ENCODE results near the gene MAD1L1. TPM values are rescaled to one million over a fixed set of nuclear protein-coding genes. Genes with fewer than 3 reads are reported as not detected.

MAD1L1 gene
- total and polyA plus RNA-seq, 2 of the 4 experiments (the other 2 are of a cell fraction): 29.0 to 40.9 TPM

DNA sequence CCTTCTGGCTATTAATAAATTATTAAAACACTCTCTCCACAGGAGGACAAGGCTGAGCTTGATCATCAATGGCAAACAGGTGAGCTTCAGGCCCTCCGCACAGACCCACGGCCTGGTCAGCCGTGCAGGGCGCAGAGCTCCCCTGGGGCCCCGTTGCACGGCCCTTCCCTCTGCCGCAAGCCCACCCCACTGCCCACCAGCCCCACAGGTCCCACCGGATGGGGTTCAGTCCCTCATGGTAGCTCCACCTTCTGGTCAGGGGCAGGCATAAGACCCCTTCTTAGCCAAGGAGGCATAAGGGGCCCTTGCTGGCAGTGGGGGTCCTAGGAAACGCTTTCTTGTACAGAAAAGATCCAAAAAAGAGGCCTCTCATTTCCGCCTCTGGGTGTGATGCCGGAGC, 84.6 kb downstream of the MAD1L1 start:
- H2AK9ac ChIP-seq (replicated peaks; ENCODE audit: low read depth, low read length, poor library complexity): no peak overlapping the region
- in situ Hi-C loops (cut with MboI; ENCODE audit: low sequenced_read_pairs): no loop called here

More for the DNA sequence above, 84.6 kb downstream of the MAD1L1 start:
- H3K4me1 ChIP-seq (ENCODE audit: control insufficient read depth, insufficient read depth, low read length): no peaks in the 10 kb centered on the region; the same call in 1 of the 2 replicates
- H2AFZ ChIP-seq (replicated peaks; ENCODE audit: low read length, poor library complexity): no peak overlapping the region
- no peak overlapping the region for H3K23ac ChIP-seq (ENCODE audit: low read depth, low read length)
- H3K36me3 ChIP-seq (ENCODE audit: control insufficient read depth, insufficient read depth, low read length): peaks cover 18% of the 10 kb centered on the region; the same call in 1 of the 2 replicates
- dilution Hi-C loops (cut with HindIII; ENCODE audit: low sequenced_read_pairs, unreplicated experiment) (no loop called here), intact Hi-C loops (cut with micrococcal nuclease) (no loop called here)
- no peak overlapping the region for H3K9ac ChIP-seq (ENCODE audit: low read depth, low read length)
- no peak overlapping the region for H4K91ac ChIP-seq (ENCODE audit: insufficient read depth, low read depth, low read length)
- no peak overlapping the region for H2AK5ac ChIP-seq (ENCODE audit: low read depth, low read length)
- H3K9me3 ChIP-seq (ENCODE audit: control insufficient read depth, insufficient read depth, low read length): no peaks in the 10 kb centered on the region
- no peak overlapping the region for H3K4me2 ChIP-seq (ENCODE audit: low read depth, low read length)
- TF ChIP-seq NFE2L2 (IDR thresholded peaks at IDR 0.05; ENCODE audit: low read depth, low read length): no peak
- TF ChIP-seq, protein P1, sequence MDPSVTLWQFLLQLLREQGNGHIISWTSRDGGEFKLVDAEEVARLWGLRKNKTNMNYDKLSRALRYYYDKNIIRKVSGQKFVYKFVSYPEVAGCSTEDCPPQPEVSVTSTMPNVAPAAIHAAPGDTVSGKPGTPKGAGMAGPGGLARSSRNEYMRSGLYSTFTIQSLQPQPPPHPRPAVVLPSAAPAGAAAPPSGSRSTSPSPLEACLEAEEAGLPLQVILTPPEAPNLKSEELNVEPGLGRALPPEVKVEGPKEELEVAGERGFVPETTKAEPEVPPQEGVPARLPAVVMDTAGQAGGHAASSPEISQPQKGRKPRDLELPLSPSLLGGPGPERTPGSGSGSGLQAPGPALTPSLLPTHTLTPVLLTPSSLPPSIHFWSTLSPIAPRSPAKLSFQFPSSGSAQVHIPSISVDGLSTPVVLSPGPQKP (IDR thresholded peaks at IDR 0.05; ENCODE audit: borderline replicate concordance, low read depth, low read length): no peak
- no peak for TF ChIP-seq FOS (IDR thresholded peaks at IDR 0.05; ENCODE audit: low read depth, low read length)
- no peak for TF ChIP-seq CHD1 (IDR thresholded peaks at IDR 0.05; ENCODE audit: low read depth, low read length)
- no peak for TF ChIP-seq RCOR1 (IDR thresholded peaks at IDR 0.05; ENCODE audit: insufficient replicate concordance, low read length)
- TF ChIP-seq, protein P2, sequence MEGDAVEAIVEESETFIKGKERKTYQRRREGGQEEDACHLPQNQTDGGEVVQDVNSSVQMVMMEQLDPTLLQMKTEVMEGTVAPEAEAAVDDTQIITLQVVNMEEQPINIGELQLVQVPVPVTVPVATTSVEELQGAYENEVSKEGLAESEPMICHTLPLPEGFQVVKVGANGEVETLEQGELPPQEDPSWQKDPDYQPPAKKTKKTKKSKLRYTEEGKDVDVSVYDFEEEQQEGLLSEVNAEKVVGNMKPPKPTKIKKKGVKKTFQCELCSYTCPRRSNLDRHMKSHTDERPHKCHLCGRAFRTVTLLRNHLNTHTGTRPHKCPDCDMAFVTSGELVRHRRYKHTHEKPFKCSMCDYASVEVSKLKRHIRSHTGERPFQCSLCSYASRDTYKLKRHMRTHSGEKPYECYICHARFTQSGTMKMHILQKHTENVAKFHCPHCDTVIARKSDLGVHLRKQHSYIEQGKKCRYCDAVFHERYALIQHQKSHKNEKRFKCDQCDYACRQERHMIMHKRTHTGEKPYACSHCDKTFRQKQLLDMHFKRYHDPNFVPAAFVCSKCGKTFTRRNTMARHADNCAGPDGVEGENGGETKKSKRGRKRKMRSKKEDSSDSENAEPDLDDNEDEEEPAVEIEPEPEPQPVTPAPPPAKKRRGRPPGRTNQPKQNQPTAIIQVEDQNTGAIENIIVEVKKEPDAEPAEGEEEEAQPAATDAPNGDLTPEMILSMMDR (conservative IDR thresholded peaks at IDR 0.05; ENCODE audit: low read depth, low read length): no peak
- TF ChIP-seq SMC3 (IDR thresholded peaks at IDR 0.05; ENCODE audit: low read depth, low read length): no peak
- no peaks in the 10 kb centered on the region; the same call in 1 of the 2 replicates for H3K27me3 ChIP-seq (ENCODE audit: control insufficient read depth, insufficient read depth, low read length)
- no peak overlapping the region for H2BK120ac ChIP-seq (ENCODE audit: low read depth, low read length)
- no peak overlapping the region for H3K27ac ChIP-seq (ENCODE audit: insufficient read depth, low read length)
- H3K9me1 ChIP-seq (ENCODE audit: insufficient read depth, low read length): 0 out of 2 replicates have a peak, but pooled peaks cover 6% of the 10 kb centered on the region
- no peak overlapping the region for H2BK20ac ChIP-seq (ENCODE audit: low read depth, low read length)
- H2BK15ac ChIP-seq (ENCODE audit: low read depth, low read length): no peak overlapping the region
- DNase-seq: no peak
- no peak overlapping the region for H3K56ac ChIP-seq (ENCODE audit: extremely low read depth, insufficient read depth, low read length)
- no peak for ATAC-seq (ENCODE audit: low read depth)
- H3K14ac ChIP-seq (replicated peaks; ENCODE audit: low read depth, low read length): no peak overlapping the region
- H3K4me3 ChIP-seq (ENCODE audit: insufficient read depth, low read depth, low read length): no peak overlapping the region
- no peak overlapping the region for H3K4ac ChIP-seq (ENCODE audit: low read depth, low read length)
- peaks cover 21% of the 10 kb centered on the region for H4K20me1 ChIP-seq (ENCODE audit: insufficient read depth, low read length)
- ChIA-PET CTCF (no interaction called here), POLR2A (ENCODE audit: unreplicated experiment) (no interaction called here)
- no peak overlapping the region for H4K8ac ChIP-seq (ENCODE audit: low read depth in 2 of 2, low read length in 2 of 2)
- BruUV-seq (replicated peaks): no TSS peak
- WGBS, 2 experiments (ENCODE audit: extremely low coverage in 2 of 2, insufficient read length in 1 of 2): 97% methylated on average over 5 of the region's 11 CpGs; no CpG with 5 or more reads in 1 of the 2 experiments
- H3K79me1 ChIP-seq (ENCODE audit: low read depth in 1 of 2, low read length in 2 of 2): peaks cover 6 to 15% of the 10 kb centered on the region in 2 experiments; a peak in 2 of 4 replicates
- H4K5ac ChIP-seq (ENCODE audit: low read depth, low read length): no peak overlapping the region
- H2BK5ac ChIP-seq (ENCODE audit: low read depth, low read length, poor library complexity, severe bottlenecking): no peak overlapping the region
- H3K18ac ChIP-seq (ENCODE audit: low read depth, low read length): no peak overlapping the region
